GM18907 (cell line): ENCODE data around the gene DNAH11.

Experiments used
- ATAC-seq: cut with Tn5 transposase; IDR thresholded peaks from one replicate; pipeline ENCODE4 v1.9.1; 2021; ENCODE audit warnings: mild to moderate bottlenecking, moderate library complexity; ENCODE audit not compliant: unreplicated experiment

The DNAH11 gene

DNA sequence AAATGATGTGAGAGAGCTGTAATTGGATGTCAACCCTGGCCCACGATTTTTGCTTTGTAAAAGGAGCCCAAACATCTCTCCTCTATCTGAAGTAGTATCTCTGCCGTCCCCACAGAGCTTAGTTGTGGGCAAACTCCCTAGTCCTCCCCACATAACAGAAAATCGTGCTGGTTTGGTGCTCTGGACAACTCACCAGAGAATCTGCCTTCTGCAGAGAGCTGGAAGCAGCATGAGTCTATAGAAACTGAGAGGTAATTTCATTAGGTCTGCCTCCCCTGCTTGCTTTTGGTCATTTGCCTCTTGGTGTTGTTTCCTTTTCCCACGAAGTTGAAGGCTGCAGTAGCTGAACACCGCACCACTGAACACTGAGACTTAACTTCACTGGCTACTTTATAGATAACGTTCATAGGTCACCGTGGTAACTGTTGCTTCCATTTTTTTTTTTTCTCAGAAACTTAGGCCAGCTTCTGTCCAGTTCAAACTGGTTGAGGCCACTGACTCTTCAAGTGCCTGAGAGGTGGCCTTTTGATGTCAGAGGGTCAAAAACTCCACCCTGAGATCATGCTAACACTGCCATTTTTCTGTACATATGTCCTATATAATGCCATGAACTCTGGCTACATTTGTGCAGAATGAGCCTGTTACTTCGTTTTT lies 406.2 kb downstream of the DNAH11 start:
- ATAC-seq, result no peak
